ENCODE data around the gene CREBL2. TPM values are rescaled to one million over a fixed set of nuclear protein-coding genes. Genes with fewer than 3 reads are reported as not detected.
"Not testable (repeated sequence)": the region's sequence is repeated elsewhere in the genome, so short reads cannot be mapped to it uniquely, and the experiment has no call there.

Gene CREBL2
- total RNA-seq, 4 donors from 2014 or later, result 11.2 to 42.7 (median 26.4) TPM

- in situ Hi-C loops (cut with MboI; ENCODE audit: low pct_ligation_motif_present in 1 of 4, low pct_unique_long_range_greater_than_20kb in 1 of 4, low sequenced_read_pairs in 3 of 4) (no loop called here), intact Hi-C loops (cut with DNase I; ENCODE audit: low total_unique reads) (no loop called here)
- Histone ChIP-seq H3K27me3 (no peaks in the 10 kb centered on the region), H3K36me3 (peaks cover 0 to 11% (median 2%) of the 10 kb centered on the region in 4 donors), H3K4me1 (peaks cover 0 to 18% (median 6%) of the 10 kb centered on the region in 4 donors), H3K27ac (no peak overlapping the region), H3K4me3 (no peak overlapping the region), H3K9me3 (no peaks in the 10 kb centered on the region)
- 83 to 100% methylated on average over 1 of the region's 1 CpG for WGBS, 2 donors (ENCODE audit: low coverage in 1 of 2)
- no peak for TF ChIP-seq POLR2AphosphoS5 (IDR thresholded peaks at IDR 0.05)
- no peak for TF ChIP-seq POLR2A (IDR thresholded peaks at IDR 0.05)
- no peak for TF ChIP-seq CTCF (IDR thresholded peaks at IDR 0.05)
- TF ChIP-seq EP300 (IDR thresholded peaks at IDR 0.05; ENCODE audit: low read depth), result no peak
- DNase-seq, result no peak
These were observed 19.2 kb downstream of the CREBL2 start for GRCh38 chr12:12630850-12631249.

- TF ChIP-seq POLR2AphosphoS5 (IDR thresholded peaks at IDR 0.05) (no peak), POLR2A (IDR thresholded peaks at IDR 0.05) (no peak), EP300 (IDR thresholded peaks at IDR 0.05; ENCODE audit: low read depth) (no peak), CTCF (IDR thresholded peaks at IDR 0.05) (no peak)
- peaks cover 0 to 6% (median 2%) of the 10 kb centered on the region in 4 donors for H3K4me1 ChIP-seq
- in situ Hi-C loops (cut with MboI; ENCODE audit: low pct_ligation_motif_present in 1 of 4, low pct_unique_long_range_greater_than_20kb in 1 of 4, low sequenced_read_pairs in 3 of 4), result no loop called here
- H3K4me3 ChIP-seq, result no peak overlapping the region
- peaks cover 0 to 58% (median 18%) of the 10 kb centered on the region in 4 donors for H3K36me3 ChIP-seq
- DNase-seq, result no peak
- intact Hi-C loops (cut with DNase I; ENCODE audit: low total_unique reads), result no loop called here
- H3K9me3 ChIP-seq, result peaks cover 0 to 7% of the 10 kb centered on the region in 2 donors
- no peak overlapping the region for H3K27ac ChIP-seq
- WGBS, 2 donors (ENCODE audit: low coverage in 1 of 2), result 96 to 97% methylated on average over 11 to 12 of the region's 12 CpGs
- H3K27me3 ChIP-seq, result no peaks in the 10 kb centered on the region
These were observed 24.0 kb downstream of the CREBL2 start for GRCh38 chr12:12635651-12636050.

- in situ Hi-C loops (cut with MboI; ENCODE audit: low pct_ligation_motif_present in 1 of 4, low pct_unique_long_range_greater_than_20kb in 1 of 4, low sequenced_read_pairs in 3 of 4) (no loop called here), intact Hi-C loops (cut with DNase I; ENCODE audit: low total_unique reads) (no loop called here)
- TF ChIP-seq EP300 (IDR thresholded peaks at IDR 0.05; ENCODE audit: low read depth) (no peak), POLR2A (IDR thresholded peaks at IDR 0.05) (no peak), POLR2AphosphoS5 (IDR thresholded peaks at IDR 0.05) (no peak), CTCF (IDR thresholded peaks at IDR 0.05) (no peak)
- Histone ChIP-seq H3K4me3 (no peak overlapping the region), H3K27ac (no peak overlapping the region), H3K4me1 (no peaks in the 10 kb centered on the region), H3K9me3 (peaks cover 0 to 7% of the 10 kb centered on the region in 2 donors), H3K27me3 (no peaks in the 10 kb centered on the region), H3K36me3 (peaks cover 0 to 62% (median 19%) of the 10 kb centered on the region in 4 donors)
- WGBS, 2 donors (ENCODE audit: low coverage in 1 of 2), result 67 to 89% methylated on average over 1 of the region's 1 CpG
- DNase-seq, result no peak
These were observed 25.0 kb downstream of the CREBL2 start for GRCh38 chr12:12636641-12637040.

- intact Hi-C loops (cut with DNase I; ENCODE audit: low total_unique reads); H3K4me3 ChIP-seq; H3K4me1 ChIP-seq; H3K9me3 ChIP-seq; DNase-seq; H3K27ac ChIP-seq; H3K27me3 ChIP-seq: not testable (repeated sequence)
- 92 to 100% methylated on average over 2 to 4 of the region's 4 CpGs for WGBS, 2 donors (ENCODE audit: low coverage in 1 of 2)
- in situ Hi-C loops (cut with MboI; ENCODE audit: low pct_ligation_motif_present in 1 of 4, low pct_unique_long_range_greater_than_20kb in 1 of 4, low sequenced_read_pairs in 3 of 4), result loop anchor here in 1 of 4 donors (10.0 kb wide), 1 partner anchor 135 kb away; no protein-coding TSS in a partner anchor
- peaks cover 0 to 66% (median 28%) of the 10 kb centered on the region in 4 donors for H3K36me3 ChIP-seq
These were observed 28.3 kb downstream of the CREBL2 start for GRCh38 chr12:12639995-12640394.

GRCh38 chr12:12641650-12642049, 30.0 kb downstream of the CREBL2 start:
- no peak for DNase-seq
- Histone ChIP-seq H3K36me3 (peaks cover 0 to 51% (median 21%) of the 10 kb centered on the region in 4 donors), H3K9me3 (peaks cover 0 to 7% of the 10 kb centered on the region in 2 donors), H3K27me3 (no peaks in the 10 kb centered on the region), H3K27ac (no peak overlapping the region), H3K4me1 (no peaks in the 10 kb centered on the region), H3K4me3 (no peak overlapping the region)
- in situ Hi-C loops (cut with MboI; ENCODE audit: low pct_ligation_motif_present in 1 of 4, low pct_unique_long_range_greater_than_20kb in 1 of 4, low sequenced_read_pairs in 3 of 4) (loop anchor here in 1 of 4 donors (10.0 kb wide), 1 partner anchor 137 kb away; no protein-coding TSS in a partner anchor), intact Hi-C loops (cut with DNase I; ENCODE audit: low total_unique reads) (no loop called here)
- TF ChIP-seq CTCF (IDR thresholded peaks at IDR 0.05), result no peak
- no peak for TF ChIP-seq EP300 (IDR thresholded peaks at IDR 0.05; ENCODE audit: low read depth)
- TF ChIP-seq POLR2A (IDR thresholded peaks at IDR 0.05), result no peak
- TF ChIP-seq POLR2AphosphoS5 (IDR thresholded peaks at IDR 0.05), result no peak
- 97 to 98% methylated on average over 2 of the region's 2 CpGs for WGBS, 2 donors (ENCODE audit: low coverage in 1 of 2)

Measured in transverse colon (tissue), 4 donors.